SK-N-MC (cell line): ENCODE results near the gene KIAA1958.

Experiments used
- EZH2 ChIP-seq: fragments of 200-600 bp; sonication (generic); IDR thresholded peaks from one replicate; pipeline ENCODE4 v1.6.1; 2017; ENCODE audit warnings: antibody characterized with exemption
- POLR2AphosphoS5 ChIP-seq: IDR thresholded peaks from 2 replicates; pipeline ENCODE4 v1.6.1; 2012; ENCODE audit warnings: mild to moderate bottlenecking, low read depth, low read length, borderline replicate concordance

DNA sequence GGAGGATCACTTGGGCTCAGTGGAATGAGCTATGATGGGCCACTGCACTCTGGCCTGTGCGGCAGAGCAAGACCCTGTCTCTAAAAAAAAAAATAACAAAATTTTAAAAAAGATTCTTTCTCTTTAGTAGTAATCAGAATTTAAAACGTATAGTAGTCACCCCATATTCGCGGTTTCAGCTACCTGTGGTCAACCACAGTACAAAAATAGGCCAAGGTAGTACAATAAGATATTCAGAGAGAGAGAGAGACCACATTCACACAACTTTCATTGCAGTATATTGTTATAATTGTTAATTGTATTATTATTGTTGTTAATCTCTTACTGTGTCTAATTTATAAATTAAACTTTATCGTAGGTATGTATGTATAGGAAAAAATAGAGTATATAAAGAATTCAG lies 212.6 kb downstream of the KIAA1958 start:
- TF ChIP-seq POLR2AphosphoS5 (no peak), EZH2 (no peak)
